Osteoblast (primary cell): ENCODE measurements around the gene JAK1. TPM values are rescaled to one million over a fixed set of nuclear protein-coding genes. Genes with fewer than 3 reads are reported as not detected.

ENCODE experiments used
- DNase-seq: peaks from one replicate; pipeline ENCODE4 v3.0.0; 2011; ENCODE audit warnings: low spot score, mixed read lengths; ENCODE audit not compliant: insufficient read length; ENCODE audit errors: missing footprints
- H2AFZ ChIP-seq: 2 replicates; pipeline ENCODE4 v1.6.0; 2011; ENCODE audit warnings: mild to moderate bottlenecking, low read length
- H3K27ac ChIP-seq: 2 replicates; pipeline ENCODE4 v1.5.1; 2011; ENCODE audit warnings: mild to moderate bottlenecking, low read depth, low read length, moderate library complexity
- H3K27me3 ChIP-seq: 2 replicates; pipeline ENCODE4 v1.6.0; 2012; ENCODE audit warnings: mild to moderate bottlenecking, control low read depth, inconsistent platforms, low read length, moderate library complexity; ENCODE audit not compliant: insufficient read depth
- H3K36me3 ChIP-seq: 2 replicates; pipeline ENCODE4 v1.5.1; 2011; ENCODE audit warnings: mild to moderate bottlenecking, low read length, control low read depth, moderate library complexity; ENCODE audit not compliant: insufficient read depth
- H3K4me1 ChIP-seq: 2 replicates; pipeline ENCODE4 v1.5.1; 2011; ENCODE audit warnings: mild to moderate bottlenecking, low read length, control low read depth, moderate library complexity; ENCODE audit not compliant: insufficient read depth
- H3K4me2 ChIP-seq: 2 replicates; pipeline ENCODE4 v1.6.0; 2011; ENCODE audit warnings: mild to moderate bottlenecking, low read length; ENCODE audit not compliant: insufficient read depth
- H3K4me3 ChIP-seq: fragments of 200-600 bp; sonication (generic); 3 replicates; pipeline ENCODE4 v1.5.1; 2012; ENCODE audit warnings: mild to moderate bottlenecking, low read length, inconsistent platforms; ENCODE audit not compliant: insufficient read depth
- H3K79me2 ChIP-seq: 2 replicates; pipeline ENCODE4 v1.6.0; 2012; ENCODE audit warnings: mild to moderate bottlenecking, low read length, control low read depth, inconsistent platforms; ENCODE audit not compliant: insufficient read depth
- H3K9me3 ChIP-seq: 2 replicates; pipeline ENCODE4 v1.5.1; 2011; ENCODE audit warnings: low read depth, low read length, control low read depth
- H4K20me1 ChIP-seq: 2 replicates; pipeline ENCODE4 v1.6.0; 2012; ENCODE audit warnings: mild to moderate bottlenecking, low read length, control low read depth; ENCODE audit not compliant: insufficient read depth
- total RNA-seq: library from RNA; depleted of rRNA; stranded (reverse); fragments of >200 nt; gene quantifications from 2 replicates; pipeline ENCODE4 v1.2.3, GENCODE V29; 2012
- TF ChIP-seq, protein P1 (sequence below): IDR thresholded peaks from 2 replicates; pipeline ENCODE4 v1.5.1; 2011; ENCODE audit warnings: mild to moderate bottlenecking, low read depth, low read length, moderate library complexity; ENCODE audit errors: extremely low read depth

Gene JAK1
- total RNA-seq, 1 donor = 197 TPM

DNA sequence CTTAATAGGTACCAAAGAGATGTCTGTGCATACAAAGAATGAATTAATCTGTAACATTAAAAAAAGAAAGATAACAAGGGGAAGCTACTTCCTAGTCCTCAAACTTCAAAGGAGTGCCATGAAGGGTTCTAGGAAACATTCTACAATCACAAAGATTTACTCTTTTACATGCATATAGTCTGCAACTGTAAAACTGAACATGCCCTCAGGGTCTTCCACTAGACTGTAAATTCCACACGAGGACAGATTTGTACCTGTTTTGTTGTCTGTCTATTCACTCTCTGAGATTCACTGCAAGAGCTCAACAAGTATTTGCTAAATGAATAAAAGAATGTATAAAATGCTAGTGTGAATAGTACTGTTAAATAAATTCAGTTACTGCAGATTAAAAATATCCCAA, 4.4 kb downstream of the JAK1 start:
- no peak for DNase-seq
- Histone ChIP-seq H3K27me3 (no peaks in the 10 kb centered on the region), H2AFZ (no peak overlapping the region), H3K36me3 (no peaks in the 10 kb centered on the region), H3K4me1 (peaks cover 12% of the 10 kb centered on the region), H3K9me3 (no peaks in the 10 kb centered on the region), H3K27ac (no peak overlapping the region), H3K4me3 (no peak overlapping the region), H4K20me1 (peaks cover 55% of the 10 kb centered on the region), H3K79me2 (peaks cover 90% of the 10 kb centered on the region), H3K4me2 (no peak overlapping the region)
- TF ChIP-seq, protein P1, sequence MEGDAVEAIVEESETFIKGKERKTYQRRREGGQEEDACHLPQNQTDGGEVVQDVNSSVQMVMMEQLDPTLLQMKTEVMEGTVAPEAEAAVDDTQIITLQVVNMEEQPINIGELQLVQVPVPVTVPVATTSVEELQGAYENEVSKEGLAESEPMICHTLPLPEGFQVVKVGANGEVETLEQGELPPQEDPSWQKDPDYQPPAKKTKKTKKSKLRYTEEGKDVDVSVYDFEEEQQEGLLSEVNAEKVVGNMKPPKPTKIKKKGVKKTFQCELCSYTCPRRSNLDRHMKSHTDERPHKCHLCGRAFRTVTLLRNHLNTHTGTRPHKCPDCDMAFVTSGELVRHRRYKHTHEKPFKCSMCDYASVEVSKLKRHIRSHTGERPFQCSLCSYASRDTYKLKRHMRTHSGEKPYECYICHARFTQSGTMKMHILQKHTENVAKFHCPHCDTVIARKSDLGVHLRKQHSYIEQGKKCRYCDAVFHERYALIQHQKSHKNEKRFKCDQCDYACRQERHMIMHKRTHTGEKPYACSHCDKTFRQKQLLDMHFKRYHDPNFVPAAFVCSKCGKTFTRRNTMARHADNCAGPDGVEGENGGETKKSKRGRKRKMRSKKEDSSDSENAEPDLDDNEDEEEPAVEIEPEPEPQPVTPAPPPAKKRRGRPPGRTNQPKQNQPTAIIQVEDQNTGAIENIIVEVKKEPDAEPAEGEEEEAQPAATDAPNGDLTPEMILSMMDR = no peak

- no peaks in the 10 kb centered on the region for H3K27me3 ChIP-seq
Observed at GRCh38 chr1:64960731-64961130, 5.6 kb downstream of the JAK1 start.

GRCh38 chr1:64959986-64960385, 6.4 kb downstream of the JAK1 start:
- H3K79me2 ChIP-seq = peaks cover 97% of the 10 kb centered on the region

More at GRCh38 chr1:64960731-64961130, 5.6 kb downstream of the JAK1 start:
- no peak overlapping the region for H3K4me3 ChIP-seq
- no peak for DNase-seq
- peaks cover 21% of the 10 kb centered on the region for H3K4me1 ChIP-seq
- H3K27ac ChIP-seq = no peak overlapping the region
- no peak overlapping the region for H3K4me2 ChIP-seq
- TF ChIP-seq, protein P1 = no peak
- no peaks in the 10 kb centered on the region for H3K9me3 ChIP-seq
- no peak overlapping the region for H2AFZ ChIP-seq
- H3K79me2 ChIP-seq = peaks cover 97% of the 10 kb centered on the region
- H3K36me3 ChIP-seq = no peaks in the 10 kb centered on the region
- H4K20me1 ChIP-seq = peaks cover 66% of the 10 kb centered on the region

GRCh38 chr1:64956733-64957441, 9.5 kb downstream of the JAK1 start:
- H3K4me1 ChIP-seq = peaks cover 11% of the 10 kb centered on the region
- DNase-seq = no peak
- H3K27ac ChIP-seq = no peak overlapping the region
- H3K9me3 ChIP-seq = no peaks in the 10 kb centered on the region
- TF ChIP-seq, protein P1 = no peak
- no peak overlapping the region for H3K4me2 ChIP-seq
- H3K36me3 ChIP-seq = no peaks in the 10 kb centered on the region
- no peak overlapping the region for H3K4me3 ChIP-seq
- H3K27me3 ChIP-seq = no peaks in the 10 kb centered on the region
- no peak overlapping the region for H2AFZ ChIP-seq
- peaks cover 96% of the 10 kb centered on the region for H3K79me2 ChIP-seq
- peaks cover 62% of the 10 kb centered on the region for H4K20me1 ChIP-seq

More at GRCh38 chr1:64959986-64960385, 6.4 kb downstream of the JAK1 start:
- Histone ChIP-seq H3K27ac (no peak overlapping the region), H3K4me1 (peaks cover 18% of the 10 kb centered on the region), H3K4me3 (no peak overlapping the region), H3K9me3 (no peaks in the 10 kb centered on the region), H2AFZ (no peak overlapping the region), H3K36me3 (no peaks in the 10 kb centered on the region), H4K20me1 (peaks cover 66% of the 10 kb centered on the region), H3K4me2 (no peak overlapping the region), H3K27me3 (no peaks in the 10 kb centered on the region)
- TF ChIP-seq, protein P1 = no peak
- no peak for DNase-seq
